Mononuclear cell (primary cell): ENCODE measurements around the gene DPY19L1. TPM values are rescaled to one million over a fixed set of nuclear protein-coding genes. Genes with fewer than 3 reads are reported as not detected.
"Not testable (repeated sequence)": the region's sequence is repeated elsewhere in the genome, so short reads cannot be mapped to it uniquely, and the experiment has no call there.

Experiments
- H3K27me3 ChIP-seq: 2 replicates; pipeline ENCODE4 v1.6.0; 2011; ENCODE audit warnings: low read length, control low read depth; ENCODE audit not compliant: insufficient read depth
- H3K4me1 ChIP-seq: 2 replicates; pipeline ENCODE4 v1.5.1; 2011; ENCODE audit warnings: mild to moderate bottlenecking, low read length, control low read depth; ENCODE audit not compliant: insufficient read depth
- H3K4me3 ChIP-seq: 2 replicates; pipeline ENCODE4 v1.5.1; 2011; ENCODE audit warnings: mild to moderate bottlenecking, low read length, moderate library complexity
- H3K9me3 ChIP-seq: 2 replicates; pipeline ENCODE4 v1.5.1; 2011; ENCODE audit warnings: low read depth, mild to moderate bottlenecking, control low read depth, low read length
- total RNA-seq: library from RNA; depleted of rRNA; stranded (reverse); fragments of >200 nt; gene quantifications from one replicate; pipeline ENCODE4 v1.2.3, GENCODE V29; 2012

Gene DPY19L1
- total RNA-seq, 1 donor: 9.9 TPM

DNA sequence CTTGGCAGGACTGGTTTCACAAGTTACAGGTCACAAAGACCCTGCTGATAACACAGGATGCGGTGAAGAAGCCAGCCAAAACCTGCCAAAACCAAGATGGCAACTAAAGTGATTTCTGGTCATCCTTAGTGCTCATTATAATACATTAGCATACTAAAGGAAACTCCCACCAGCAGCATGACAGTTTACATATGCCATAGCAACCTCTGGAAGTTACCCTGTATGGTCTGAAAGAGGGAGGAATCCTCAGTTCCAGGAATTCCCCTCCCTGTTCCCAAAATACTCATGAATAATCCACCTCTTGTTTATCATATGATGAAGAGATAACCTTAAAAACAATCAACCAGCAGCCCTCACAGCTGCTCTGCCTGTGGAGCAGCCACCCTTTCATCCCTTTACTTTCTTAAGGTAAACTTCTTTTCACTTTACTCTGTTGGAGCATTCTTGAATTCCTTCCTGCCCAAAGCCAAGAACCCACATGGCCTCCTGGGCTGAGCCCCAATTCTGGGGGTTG lies 21.9 kb downstream of the DPY19L1 start:
- Histone ChIP-seq H3K4me3 (no peak overlapping the region), H3K9me3 (no peaks in the 10 kb centered on the region), H3K4me1 (peaks cover 4% of the 10 kb centered on the region), H3K27me3 (no peaks in the 10 kb centered on the region)

DNA sequence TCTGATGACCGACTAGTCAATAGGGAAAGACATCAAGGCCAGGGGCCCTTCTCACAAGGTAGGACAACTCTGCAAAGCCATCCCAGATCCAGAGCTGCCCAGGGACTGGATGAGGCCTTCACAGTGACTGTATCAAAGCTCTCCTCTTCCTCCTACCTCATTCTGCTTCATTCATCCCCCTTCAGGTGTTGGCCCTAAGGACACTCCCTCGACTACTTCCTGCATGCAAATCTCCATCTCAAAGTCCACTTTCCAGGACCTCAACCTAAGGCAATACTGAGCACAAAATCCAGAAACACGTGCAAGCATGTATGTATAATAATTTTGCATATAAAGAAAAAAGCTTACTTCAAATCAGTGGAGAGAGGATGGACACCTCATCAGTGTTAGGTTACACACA lies 25.1 kb downstream of the DPY19L1 start:
- Histone ChIP-seq H3K4me3 (no peak overlapping the region), H3K4me1 (no peaks in the 10 kb centered on the region), H3K9me3 (no peaks in the 10 kb centered on the region), H3K27me3 (no peaks in the 10 kb centered on the region)

DNA sequence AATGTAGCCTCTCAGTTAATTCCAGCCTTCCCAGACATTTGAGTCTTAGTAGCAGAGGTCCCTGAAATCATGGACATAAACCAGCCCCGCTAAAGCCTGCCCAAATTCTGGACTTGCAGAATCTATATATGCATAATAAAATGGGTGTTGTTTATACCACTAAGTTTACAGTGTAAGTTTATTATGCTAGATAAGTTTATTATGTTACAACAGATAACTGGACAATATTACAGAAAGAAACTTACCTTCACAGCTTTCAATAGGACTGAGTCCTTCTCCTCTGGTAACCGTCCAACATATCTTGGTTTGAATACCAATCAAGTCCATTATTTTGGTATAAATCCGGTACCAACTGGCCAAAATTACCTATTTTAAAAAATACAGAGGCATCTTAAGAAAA lies 26.2 kb downstream of the DPY19L1 start:
- H3K27me3 ChIP-seq: no peaks in the 10 kb centered on the region
- no peak overlapping the region for H3K4me3 ChIP-seq
- no peaks in the 10 kb centered on the region for H3K9me3 ChIP-seq
- H3K4me1 ChIP-seq: no peaks in the 10 kb centered on the region

DNA sequence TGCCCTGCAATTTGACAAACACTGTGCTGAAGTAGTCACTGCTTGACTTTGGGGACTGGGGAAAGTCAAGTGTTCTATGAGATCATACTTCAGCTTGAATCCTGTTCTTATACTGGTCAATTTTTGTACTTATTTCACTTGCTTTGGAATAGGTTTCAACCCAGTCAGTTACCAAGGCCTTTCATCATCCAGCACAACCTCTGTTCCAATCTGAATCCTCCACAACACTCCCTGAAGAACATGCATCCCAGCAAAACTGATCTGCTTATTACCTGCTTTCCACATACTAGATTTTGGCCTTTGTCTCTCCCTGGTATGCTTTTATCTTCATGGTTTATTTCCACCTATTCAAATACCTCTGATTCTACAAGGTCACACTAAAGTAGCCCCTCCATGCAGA lies 29.5 kb downstream of the DPY19L1 start:
- no peaks in the 10 kb centered on the region for H3K27me3 ChIP-seq
- no peaks in the 10 kb centered on the region for H3K4me1 ChIP-seq
- H3K9me3 ChIP-seq: no peaks in the 10 kb centered on the region
- H3K4me3 ChIP-seq: no peak overlapping the region

DNA sequence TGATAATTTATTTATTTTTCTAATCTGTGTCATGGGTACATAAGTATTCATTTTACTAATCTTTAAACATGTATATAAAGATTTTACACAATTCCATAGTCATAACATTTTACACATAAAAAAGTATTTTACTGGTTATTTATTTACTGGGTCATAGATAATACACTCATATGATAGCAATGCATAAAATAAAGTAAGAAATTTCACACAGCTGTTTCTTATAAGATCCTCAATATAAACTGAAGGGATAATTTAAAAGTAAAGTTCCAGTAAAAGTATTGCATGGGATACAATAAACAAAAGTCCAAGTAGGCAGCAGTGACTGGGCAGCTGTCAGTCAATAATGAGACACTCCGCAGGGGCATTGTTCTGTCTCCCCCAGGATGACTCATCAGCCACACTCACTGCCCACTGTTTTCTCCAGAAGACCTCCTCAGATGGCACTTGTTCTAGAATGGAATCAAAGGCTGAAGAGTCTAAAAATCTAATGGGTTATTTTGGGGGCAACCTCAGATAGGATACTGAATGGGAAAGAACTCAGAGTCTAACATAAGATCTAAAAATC lies 32.7 kb downstream of the DPY19L1 start:
- H3K9me3 ChIP-seq: no peaks in the 10 kb centered on the region
- H3K27me3 ChIP-seq: no peaks in the 10 kb centered on the region
- H3K4me1 ChIP-seq: no peaks in the 10 kb centered on the region
- H3K4me3 ChIP-seq: no peak overlapping the region

DNA sequence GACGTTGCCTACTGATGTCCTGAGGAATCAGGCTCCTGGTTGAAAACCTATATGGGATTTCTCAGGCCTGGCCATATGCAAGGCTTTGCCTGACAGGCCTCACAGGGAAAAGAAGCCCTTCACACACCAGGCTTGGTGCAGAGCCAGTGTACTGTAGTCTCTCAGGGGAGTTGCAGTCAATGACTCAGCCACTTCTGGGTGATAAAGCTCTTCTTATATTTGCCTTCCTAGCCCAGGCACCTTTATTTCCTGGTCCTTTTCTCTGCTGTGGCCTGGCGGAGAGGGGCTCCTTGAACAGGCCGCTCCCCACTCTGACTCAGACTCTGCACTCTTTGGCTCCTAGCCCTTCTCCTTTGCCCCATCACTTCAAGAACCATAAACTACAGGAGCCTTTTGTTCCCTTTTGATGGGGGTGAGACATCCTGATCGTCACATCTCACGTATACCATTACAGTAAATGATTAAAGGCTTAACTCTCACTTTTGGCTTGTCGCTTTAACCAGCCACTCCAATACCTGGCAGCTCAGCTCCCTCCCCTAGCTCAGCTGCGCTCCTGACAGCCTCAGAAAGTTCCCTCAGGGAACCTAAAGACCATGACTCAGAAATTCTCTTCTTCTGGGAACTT lies 33.5 kb downstream of the DPY19L1 start:
- H3K9me3 ChIP-seq: no peaks in the 10 kb centered on the region
- H3K4me1 ChIP-seq: no peaks in the 10 kb centered on the region
- H3K27me3 ChIP-seq: no peaks in the 10 kb centered on the region
- H3K4me3 ChIP-seq: no peak overlapping the region

DNA sequence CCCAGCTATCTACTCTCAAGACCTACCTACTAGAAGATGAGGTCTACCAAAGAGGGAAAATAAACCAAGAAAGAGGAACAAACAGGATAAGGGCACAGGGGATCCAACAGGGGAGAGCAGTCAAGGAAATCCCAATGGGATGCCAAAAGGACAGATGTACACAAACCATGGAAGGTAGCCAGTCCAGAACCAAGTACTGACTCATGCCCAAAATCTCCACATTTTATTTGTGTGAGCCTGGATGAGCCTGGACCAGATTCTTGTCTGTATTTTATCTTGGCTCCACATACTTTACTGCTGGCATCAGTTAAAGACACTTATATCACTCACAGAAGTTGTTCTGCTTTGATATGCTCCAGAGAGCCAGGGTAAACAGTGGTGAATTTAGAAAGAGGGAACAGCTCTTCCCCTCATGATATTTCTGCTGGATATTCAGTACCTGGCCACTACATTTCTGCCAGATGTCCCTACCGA lies 34.1 kb downstream of the DPY19L1 start:
- not testable (repeated sequence) for H3K4me3 ChIP-seq, H3K4me1 ChIP-seq, H3K9me3 ChIP-seq, H3K27me3 ChIP-seq

DNA sequence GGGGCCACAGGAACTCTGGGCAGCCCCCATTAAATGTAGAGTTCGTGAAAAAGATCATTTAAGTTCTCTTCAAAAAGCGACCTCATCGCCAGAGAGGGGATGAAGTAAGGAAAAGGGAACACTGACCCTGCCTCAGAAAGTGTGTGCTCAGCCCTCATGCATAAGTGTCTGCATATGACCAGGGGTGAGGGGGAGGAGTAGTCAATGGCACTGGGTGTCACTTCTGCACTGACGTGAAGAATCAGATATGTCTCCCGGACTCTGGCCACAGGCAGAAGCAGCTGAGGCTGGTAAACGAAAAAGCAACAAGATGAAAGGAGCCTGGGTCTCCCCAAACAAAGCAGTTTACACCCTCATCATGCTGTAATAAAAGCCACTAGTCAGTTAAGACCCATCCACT lies 39.0 kb downstream of the DPY19L1 start:
- H3K9me3 ChIP-seq, H3K4me3 ChIP-seq, H3K27me3 ChIP-seq, H3K4me1 ChIP-seq: not testable (repeated sequence)

DNA sequence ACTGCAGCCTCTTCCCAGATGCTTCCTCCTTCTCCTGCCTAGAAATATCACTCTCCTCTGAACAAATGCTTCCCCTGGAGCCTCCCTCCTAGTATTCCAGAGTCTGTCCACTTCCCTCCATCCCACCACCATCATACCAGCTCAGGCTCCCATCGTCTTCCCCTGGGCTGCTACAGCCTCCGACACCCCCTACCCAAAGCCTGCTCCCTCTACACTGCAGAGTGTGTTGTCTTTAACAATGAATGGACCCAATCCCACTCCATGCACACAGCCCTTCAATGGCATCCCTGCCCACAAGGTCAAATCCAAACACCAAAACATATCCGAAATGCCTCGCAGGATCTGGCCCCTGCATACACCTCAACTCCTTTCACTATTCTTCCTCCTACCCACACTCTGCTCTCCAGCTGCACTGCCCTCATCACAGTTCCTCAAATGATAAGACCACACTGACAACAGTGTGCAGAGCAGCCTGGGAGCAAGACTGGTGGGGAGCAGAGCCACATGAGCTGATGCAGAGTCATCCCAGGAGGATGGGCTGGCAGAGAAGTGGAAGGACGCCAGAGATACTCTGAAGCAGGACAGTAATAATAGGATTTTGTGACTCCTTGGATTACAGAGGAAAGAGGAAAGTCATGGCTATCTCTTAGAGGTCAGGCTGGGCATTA lies 40.7 kb downstream of the DPY19L1 start:
- H3K4me1 ChIP-seq, H3K27me3 ChIP-seq, H3K4me3 ChIP-seq, H3K9me3 ChIP-seq: not testable (repeated sequence)

DNA sequence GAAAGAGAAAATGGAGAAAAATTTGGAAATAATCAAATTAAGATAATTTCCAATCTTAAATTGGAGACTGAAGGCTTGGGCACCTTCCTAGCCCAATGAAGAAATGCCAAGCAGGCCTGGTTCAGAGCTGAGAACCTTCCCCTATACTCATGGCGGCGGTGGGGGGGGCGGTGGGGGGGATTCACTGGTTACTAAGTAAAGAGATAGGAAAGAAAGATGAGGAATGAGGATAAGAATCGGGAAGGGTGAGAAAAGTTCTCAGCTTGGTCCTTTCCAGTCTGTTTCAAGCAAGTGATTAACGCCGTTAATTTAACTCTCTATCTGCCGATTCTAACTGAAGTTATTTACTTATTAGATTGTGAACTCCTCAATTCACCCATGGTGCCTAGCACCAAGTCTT lies 41.5 kb downstream of the DPY19L1 start:
- Histone ChIP-seq H3K4me1 (no peaks in the 10 kb centered on the region), H3K27me3 (no peaks in the 10 kb centered on the region), H3K9me3 (no peaks in the 10 kb centered on the region), H3K4me3 (no peak overlapping the region)

DNA sequence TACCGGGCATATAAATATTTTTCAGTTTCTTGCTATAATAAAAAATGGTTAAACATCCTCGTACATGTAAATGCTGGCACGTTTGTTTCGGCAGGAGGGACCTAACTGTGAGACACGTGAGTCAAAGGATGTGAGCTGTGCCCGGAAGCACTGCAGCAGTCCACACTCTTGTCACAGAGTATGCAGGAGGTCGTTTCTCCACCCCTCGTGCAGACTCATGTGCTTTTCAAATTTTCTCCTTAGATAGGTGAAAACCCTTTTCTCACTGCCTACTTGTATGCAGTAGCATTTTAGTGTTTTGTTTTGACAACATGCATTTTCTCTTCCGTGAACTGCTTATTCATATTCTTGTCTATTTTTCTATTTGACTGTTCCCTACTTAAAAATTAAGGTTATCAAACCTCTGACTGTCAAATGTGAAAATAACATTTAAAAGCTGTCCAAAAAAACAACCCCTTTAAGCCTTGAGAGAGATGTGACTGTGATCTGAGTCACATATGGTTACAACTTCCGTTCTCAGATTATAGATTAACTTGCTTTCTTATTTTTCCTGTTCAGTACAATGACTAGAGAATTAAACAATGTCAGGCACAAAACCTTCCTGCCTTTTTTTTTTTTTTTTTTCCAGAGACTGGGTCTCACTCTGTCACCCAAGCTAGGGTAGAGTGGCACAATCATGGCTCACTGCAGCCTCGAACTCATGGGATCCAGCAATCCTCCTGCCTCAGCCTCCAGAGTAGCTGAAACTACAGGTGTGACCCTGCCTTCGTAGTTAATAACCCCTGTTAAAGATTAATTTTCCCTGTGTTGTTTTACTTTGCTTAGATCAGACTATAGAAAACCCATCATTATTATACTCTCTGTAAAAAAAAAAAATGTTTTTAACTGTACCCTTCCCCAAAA lies 45.1 kb downstream of the DPY19L1 start:
- H3K4me3 ChIP-seq: no peak overlapping the region
- no peaks in the 10 kb centered on the region for H3K4me1 ChIP-seq
- no peaks in the 10 kb centered on the region for H3K9me3 ChIP-seq

DNA sequence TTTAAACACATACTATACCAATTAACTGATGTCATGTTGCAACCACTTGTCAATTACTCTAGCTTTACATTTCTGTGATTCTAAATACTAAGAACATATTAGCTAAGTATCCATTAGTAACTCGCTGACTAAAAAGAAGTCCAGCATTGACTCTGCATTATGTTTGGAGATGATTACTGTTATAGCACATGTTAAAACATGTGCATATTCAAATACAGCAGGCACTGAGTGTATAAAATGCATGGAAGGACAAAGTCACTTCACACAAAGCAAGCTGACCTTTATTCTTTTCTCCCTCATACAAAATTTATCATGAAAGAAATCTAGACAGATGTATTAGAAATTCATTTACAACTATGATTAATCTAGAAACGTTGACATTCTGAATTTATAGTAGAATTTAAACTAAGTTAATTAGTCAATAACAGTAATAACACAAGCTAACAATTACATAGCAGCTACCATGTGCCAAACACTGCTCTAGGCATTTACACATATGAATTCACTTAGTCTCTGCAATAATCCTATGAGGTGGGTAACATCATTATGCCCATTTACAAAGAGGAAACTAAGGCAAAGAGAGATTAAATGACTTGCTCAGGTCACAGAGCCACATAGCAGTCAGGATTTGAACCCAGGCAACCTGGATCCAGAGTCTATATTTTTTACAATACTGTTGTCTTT lies 48.7 kb downstream of the DPY19L1 start:
- not testable (repeated sequence) for H3K4me1 ChIP-seq, H3K4me3 ChIP-seq, H3K27me3 ChIP-seq

More for the DNA sequence above, 45.1 kb downstream of the DPY19L1 start:
- no peaks in the 10 kb centered on the region for H3K27me3 ChIP-seq

DNA sequence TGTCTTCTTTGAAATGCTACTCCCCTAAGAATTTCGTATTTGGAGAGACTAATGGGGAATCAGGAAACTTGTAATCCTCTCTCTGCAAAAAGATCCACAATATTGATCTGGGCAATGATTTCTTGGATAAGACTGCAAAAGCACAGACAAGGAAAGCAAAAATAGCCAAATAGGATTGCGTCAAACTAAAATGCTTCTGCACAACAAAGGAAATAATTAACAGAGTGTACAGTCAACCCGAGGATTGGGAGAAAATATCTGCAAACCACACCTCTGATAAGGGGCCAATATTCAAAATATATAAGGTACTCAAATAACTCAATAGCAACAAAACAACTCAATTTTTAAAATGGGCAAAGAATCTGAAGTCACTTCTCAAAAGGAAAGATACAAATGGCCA lies 52.1 kb downstream of the DPY19L1 start:
- H3K4me1 ChIP-seq, H3K27me3 ChIP-seq, H3K4me3 ChIP-seq, H3K9me3 ChIP-seq: not testable (repeated sequence)

More for the DNA sequence above, 48.7 kb downstream of the DPY19L1 start:
- not testable (repeated sequence) for H3K9me3 ChIP-seq

DNA sequence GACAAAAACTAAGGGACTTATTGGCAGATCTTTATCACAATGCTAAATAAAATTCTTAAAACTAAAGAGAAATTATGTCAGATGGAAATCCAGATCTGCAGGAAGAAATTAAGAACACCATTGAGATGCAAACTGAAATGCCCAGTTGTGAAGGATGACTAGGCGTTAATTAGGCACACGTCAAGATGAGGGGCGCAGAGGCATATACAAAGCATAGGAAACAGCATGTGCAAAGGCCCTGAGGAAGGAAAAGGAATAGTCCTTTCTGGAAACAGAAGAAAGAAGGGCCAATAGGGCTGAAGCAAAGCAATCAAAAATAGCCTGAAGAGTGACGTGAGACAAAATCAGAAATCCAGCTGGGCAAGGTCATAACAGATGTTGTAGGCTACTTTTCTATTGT lies 53.1 kb downstream of the DPY19L1 start:
- H3K9me3 ChIP-seq, H3K4me3 ChIP-seq, H3K27me3 ChIP-seq, H3K4me1 ChIP-seq: not testable (repeated sequence)
